Activated T-cell treated with anti-CD3 and anti-CD28 coated beads, Interleukin-2, amount 50 U/mL, for 4 hours (primary cell): ENCODE data around the gene CEP290. TPM values are rescaled to one million over a fixed set of nuclear protein-coding genes. Genes with fewer than 3 reads are reported as not detected.

Experiments used
- total RNA-seq, 3 donors: library from RNA; stranded (reverse); gene quantifications; one replicate each; pipeline ENCODE4 v1.2.1, GENCODE V29; 2021

The CEP290 gene
- total RNA-seq, 3 donors from 2014 or later: 15.1 to 16.0 (median 15.8) TPM

Other genes starting within 250 kb of the CEP290 start
- gene C12orf50, start 112.7 kb downstream of the CEP290 start, total RNA-seq: not detected
- gene TMTC3, start 219 bp upstream of the CEP290 start, total RNA-seq: 1 to 10 TPM; 7.5 to 7.7 (median 7.5) TPM